ENCODE data around the gene GMEB2. TPM values are rescaled to one million over a fixed set of nuclear protein-coding genes. Genes with fewer than 3 reads are reported as not detected.

GMEB2 gene
- total and polyA plus RNA-seq, 2 donors (not counting 1 experiment from before 2014, with no cell fraction given) = 6.3 to 10.9 TPM

- no peaks in the 10 kb centered on the region for H4K20me1 ChIP-seq (ENCODE audit: control insufficient read depth, extremely low read depth, insufficient read depth, low read length)
- no peaks in the 10 kb centered on the region for H3K79me2 ChIP-seq (ENCODE audit: control insufficient read depth, insufficient read depth, low read length)
- peaks cover 10% of the 10 kb centered on the region for H3K27me3 ChIP-seq (ENCODE audit: control insufficient read depth, insufficient read depth, low read length)
- H3K9me3 ChIP-seq (ENCODE audit: control insufficient read depth, insufficient read depth, low read depth, low read length) = no peaks in the 10 kb centered on the region
- no peak overlapping the region for H3K9ac ChIP-seq (ENCODE audit: insufficient read depth, low read length)
- no peak for TF ChIP-seq EZH2 (IDR thresholded peaks at IDR 0.05; ENCODE audit: low read length, missing control alignments)
- TF ChIP-seq CTCF (conservative IDR thresholded peaks at IDR 0.05 in 1 of 2, IDR thresholded peaks at IDR 0.05 in 1 of 2; ENCODE audit: low read depth in 1 of 2, low read length in 2 of 2) = no peak
- H3K27ac ChIP-seq (ENCODE audit: insufficient read depth, low read length) = no peak overlapping the region
- DNase-seq (ENCODE audit: low read depth in 2 of 2) = no peak
- no peak overlapping the region for H3K4me3 ChIP-seq (replicated peaks in 1 of 4; ENCODE audit: control extremely low read depth in 1 of 4, insufficient read depth in 1 of 4, low read depth in 3 of 4, low read length in 4 of 4)
- H2AFZ ChIP-seq (ENCODE audit: low read length) = no peak overlapping the region
- H3K36me3 ChIP-seq (ENCODE audit: control insufficient read depth, insufficient read depth, low read length) = no peaks in the 10 kb centered on the region
- H3K4me1 ChIP-seq (ENCODE audit: control insufficient read depth, extremely low read depth, insufficient read depth, low read length) = no peaks in the 10 kb centered on the region
- no peak overlapping the region for H3K4me2 ChIP-seq (ENCODE audit: extremely low read depth, insufficient read depth, low read length)
These were observed 83.2 kb downstream of the GMEB2 start for GRCh38 chr20:63543733-63544132.

- peaks cover 4% of the 10 kb centered on the region for H3K27me3 ChIP-seq (ENCODE audit: control insufficient read depth, insufficient read depth, low read length)
- H3K4me3 ChIP-seq (replicated peaks in 1 of 4; ENCODE audit: control extremely low read depth in 1 of 4, insufficient read depth in 1 of 4, low read depth in 3 of 4, low read length in 4 of 4) = no peak overlapping the region
- H3K79me2 ChIP-seq (ENCODE audit: control insufficient read depth, insufficient read depth, low read length) = no peaks in the 10 kb centered on the region
- no peaks in the 10 kb centered on the region for H3K9me3 ChIP-seq (ENCODE audit: control insufficient read depth, insufficient read depth, low read depth, low read length)
- DNase-seq (ENCODE audit: low read depth in 2 of 2) = no peak
- no peaks in the 10 kb centered on the region for H3K36me3 ChIP-seq (ENCODE audit: control insufficient read depth, insufficient read depth, low read length)
- no peak overlapping the region for H3K9ac ChIP-seq (ENCODE audit: insufficient read depth, low read length)
- no peak overlapping the region for H3K4me2 ChIP-seq (ENCODE audit: extremely low read depth, insufficient read depth, low read length)
- no peaks in the 10 kb centered on the region for H3K4me1 ChIP-seq (ENCODE audit: control insufficient read depth, extremely low read depth, insufficient read depth, low read length)
- TF ChIP-seq EZH2 (IDR thresholded peaks at IDR 0.05; ENCODE audit: low read length, missing control alignments) (no peak), CTCF (conservative IDR thresholded peaks at IDR 0.05 in 1 of 2, IDR thresholded peaks at IDR 0.05 in 1 of 2; ENCODE audit: low read depth in 1 of 2, low read length in 2 of 2) (no peak)
- no peaks in the 10 kb centered on the region for H4K20me1 ChIP-seq (ENCODE audit: control insufficient read depth, extremely low read depth, insufficient read depth, low read length)
- no peak overlapping the region for H3K27ac ChIP-seq (ENCODE audit: insufficient read depth, low read length)
- no peak overlapping the region for H2AFZ ChIP-seq (ENCODE audit: low read length)
These were observed 83.8 kb downstream of the GMEB2 start for GRCh38 chr20:63543131-63543530.

- H3K9ac ChIP-seq (ENCODE audit: insufficient read depth, low read length) = no peak overlapping the region
- H3K4me3 ChIP-seq (replicated peaks in 1 of 4; ENCODE audit: control extremely low read depth in 1 of 4, insufficient read depth in 1 of 4, low read depth in 3 of 4, low read length in 4 of 4) = no peak overlapping the region
- no peak overlapping the region for H3K4me2 ChIP-seq (ENCODE audit: extremely low read depth, insufficient read depth, low read length)
- H3K27ac ChIP-seq (ENCODE audit: insufficient read depth, low read length) = no peak overlapping the region
- peaks cover 3% of the 10 kb centered on the region for H3K27me3 ChIP-seq (ENCODE audit: control insufficient read depth, insufficient read depth, low read length)
- H3K9me3 ChIP-seq (ENCODE audit: control insufficient read depth, insufficient read depth, low read depth, low read length) = no peaks in the 10 kb centered on the region
- H3K79me2 ChIP-seq (ENCODE audit: control insufficient read depth, insufficient read depth, low read length) = no peaks in the 10 kb centered on the region
- no peaks in the 10 kb centered on the region for H3K36me3 ChIP-seq (ENCODE audit: control insufficient read depth, insufficient read depth, low read length)
- no peak for DNase-seq (ENCODE audit: low read depth in 2 of 2)
- no peaks in the 10 kb centered on the region for H4K20me1 ChIP-seq (ENCODE audit: control insufficient read depth, extremely low read depth, insufficient read depth, low read length)
- H3K4me1 ChIP-seq (ENCODE audit: control insufficient read depth, extremely low read depth, insufficient read depth, low read length) = no peaks in the 10 kb centered on the region
- H2AFZ ChIP-seq (ENCODE audit: low read length) = no peak overlapping the region
- no peak for TF ChIP-seq EZH2 (IDR thresholded peaks at IDR 0.05; ENCODE audit: low read length, missing control alignments)
- TF ChIP-seq CTCF (conservative IDR thresholded peaks at IDR 0.05 in 1 of 2, IDR thresholded peaks at IDR 0.05 in 1 of 2; ENCODE audit: low read depth in 1 of 2, low read length in 2 of 2) = no peak
These were observed 84.2 kb downstream of the GMEB2 start for GRCh38 chr20:63542696-63543095.
